Measurements from ENCODE around the gene CABCOCO1. TPM values are rescaled to one million over a fixed set of nuclear protein-coding genes. Genes with fewer than 3 reads are reported as not detected.

CABCOCO1 gene, protein sequence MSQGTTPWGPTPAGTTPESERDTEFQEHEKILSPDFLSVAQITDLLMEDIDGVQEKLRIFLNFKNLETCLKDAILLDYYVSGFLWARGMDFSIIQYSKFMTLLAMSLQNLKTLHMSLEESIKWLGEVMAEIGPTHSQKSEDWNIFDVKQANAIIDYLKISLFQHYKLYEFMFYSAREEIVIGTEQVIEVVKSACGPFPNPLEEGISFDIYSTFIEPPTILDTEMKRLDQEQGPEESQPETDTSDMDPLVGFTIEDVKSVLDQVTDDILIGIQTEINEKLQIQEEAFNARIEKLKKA
- total RNA-seq = not detected

DNA sequence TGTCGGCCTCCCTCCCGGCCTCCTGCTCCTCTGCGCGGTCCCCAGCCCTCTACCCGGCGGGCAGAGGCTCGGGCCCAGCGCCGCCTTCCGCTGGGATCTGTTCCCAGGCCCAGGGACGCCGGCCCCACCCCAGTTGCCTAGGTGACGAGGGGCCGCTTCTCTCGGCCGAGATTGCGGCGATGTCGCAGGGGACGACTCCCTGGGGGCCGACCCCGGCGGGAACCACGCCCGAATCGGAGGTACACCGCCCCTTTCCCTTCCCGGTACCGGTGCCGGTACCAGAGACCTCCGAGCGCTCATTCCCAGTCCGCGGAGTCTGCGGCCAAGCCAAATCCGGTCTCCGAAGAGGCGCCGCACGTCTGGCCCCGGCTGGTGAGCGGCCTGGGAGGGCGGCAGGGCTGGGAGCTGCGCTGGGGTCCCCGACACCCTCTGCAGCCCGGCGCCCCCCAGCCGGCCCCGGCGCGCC lies at the start of gene CABCOCO1:
Gene CABCOCO1, plus strand, starts transcription at position 136 of the 466 bp plus-strand sequence. Its CDS starts 44 bp downstream, at position 180.
- H3K36me3 Mint-ChIP-seq (ENCODE audit: low read depth) = no peaks in the 10 kb centered on the region

DNA sequence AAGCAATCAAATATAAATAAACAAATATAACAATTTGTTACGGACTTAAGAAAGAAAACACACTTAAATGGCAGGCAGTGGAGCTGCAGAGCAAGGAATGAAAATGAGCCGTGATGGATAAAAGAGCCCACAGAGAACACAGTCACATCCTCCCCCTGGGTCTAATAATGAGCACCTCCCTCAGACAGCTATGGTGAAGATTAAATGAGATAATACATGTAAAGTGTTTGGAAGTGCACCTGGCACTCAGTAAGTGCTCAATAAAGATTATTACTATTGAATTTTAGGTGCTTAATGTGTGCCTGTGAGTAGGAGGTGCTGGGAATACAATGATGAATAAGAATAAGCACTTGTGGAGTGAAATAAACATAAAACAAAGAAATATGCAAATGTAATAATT lies 49.1 kb upstream of the CABCOCO1 start:
- no peak for DNase-seq
- Mint-ChIP-seq H3K36me3 (ENCODE audit: low read depth) (no peaks in the 10 kb centered on the region), H3K27ac (no peak overlapping the region), H3K9me3 (no peaks in the 10 kb centered on the region), H3K27me3 (peaks cover 9% of the 10 kb centered on the region), H3K4me3 (no peak overlapping the region), H3K4me1 (no peaks in the 10 kb centered on the region)
- ChIA-PET POLR2A (no interaction called here), CTCF (no interaction called here)

More for the DNA sequence above, at the start of gene CABCOCO1:
- Mint-ChIP-seq H3K27ac (no peak within 1 kb of the TSS), H3K27me3 (peaks cover 33% of the 10 kb centered on the region), H3K9me3 (no peaks in the 10 kb centered on the region), H3K4me3 (no peak within 1 kb of the TSS), H3K4me1 (no peaks in the 10 kb centered on the region)
- ChIA-PET CTCF (no interaction called here), POLR2A (no interaction called here)
- DNase-seq = no peak

DNA sequence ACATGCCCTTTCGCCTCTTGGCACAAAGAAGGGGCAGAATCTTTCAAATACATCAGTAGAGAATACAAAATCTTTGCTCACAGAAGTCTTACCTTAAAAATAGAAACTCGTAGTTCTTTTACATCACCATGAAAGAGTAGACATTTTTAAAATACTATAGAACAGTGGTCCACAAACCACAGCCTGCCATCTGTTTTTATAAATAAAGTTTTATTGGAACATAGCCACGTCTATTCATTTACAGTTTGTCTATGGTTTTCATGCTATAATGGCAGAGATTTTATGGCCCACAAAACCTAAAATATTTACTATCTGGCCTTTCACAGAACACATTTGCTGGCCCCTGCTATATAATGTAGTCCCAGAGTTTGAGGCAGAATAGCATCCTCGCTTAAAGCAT lies 46.1 kb upstream of the CABCOCO1 start:
- ChIA-PET CTCF (no interaction called here), POLR2A (no interaction called here)
- Mint-ChIP-seq H3K4me1 (no peaks in the 10 kb centered on the region), H3K36me3 (ENCODE audit: low read depth) (no peaks in the 10 kb centered on the region), H3K27ac (no peak overlapping the region), H3K4me3 (no peak overlapping the region), H3K9me3 (no peaks in the 10 kb centered on the region), H3K27me3 (peaks cover 9% of the 10 kb centered on the region)
- DNase-seq = no peak

DNA sequence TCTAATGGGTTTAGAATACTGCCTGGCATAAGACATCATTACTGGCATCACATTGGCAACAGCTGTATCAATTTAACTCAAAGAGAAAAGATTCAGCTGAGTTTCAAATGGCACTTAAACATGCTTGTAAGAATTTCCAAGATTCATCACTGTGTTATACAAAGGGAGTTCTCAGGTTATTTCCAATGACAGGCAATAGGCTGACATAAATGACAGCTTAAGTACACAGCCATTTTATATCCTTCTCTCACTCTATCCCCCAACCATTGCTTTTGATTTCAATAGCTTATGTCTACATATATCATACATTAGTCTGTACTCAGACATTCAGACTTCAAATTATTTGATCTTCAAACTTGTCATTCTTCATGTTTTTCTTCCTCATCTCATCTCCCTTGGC lies 45.5 kb upstream of the CABCOCO1 start:
- Mint-ChIP-seq H3K36me3 (ENCODE audit: low read depth) (no peaks in the 10 kb centered on the region), H3K9me3 (no peaks in the 10 kb centered on the region), H3K4me3 (no peak overlapping the region), H3K27ac (no peak overlapping the region), H3K4me1 (no peaks in the 10 kb centered on the region), H3K27me3 (peaks cover 6% of the 10 kb centered on the region)
- DNase-seq = no peak
- POLR2A ChIA-PET = no interaction called here
- CTCF ChIA-PET = no interaction called here

DNA sequence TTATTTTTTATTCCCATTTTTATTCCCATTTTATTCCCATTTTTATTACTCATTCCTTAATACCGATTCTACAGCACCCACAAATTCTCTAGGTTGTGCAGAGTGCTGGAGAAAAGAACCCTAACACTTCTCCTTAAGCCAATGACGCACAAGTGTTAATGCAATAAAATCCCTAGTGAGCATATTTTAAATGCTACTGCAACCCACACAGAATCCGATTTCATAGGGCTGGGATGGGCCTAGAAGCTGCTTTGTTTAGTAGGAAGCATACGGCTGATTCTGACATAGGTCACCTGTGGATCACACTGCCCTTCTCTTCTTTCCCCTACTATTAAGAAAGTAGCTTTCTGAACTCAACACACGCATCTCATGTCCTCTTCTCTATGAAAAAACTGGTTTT lies 45.1 kb upstream of the CABCOCO1 start:
- Mint-ChIP-seq H3K4me3 (no peak overlapping the region), H3K4me1 (no peaks in the 10 kb centered on the region), H3K36me3 (ENCODE audit: low read depth) (no peaks in the 10 kb centered on the region), H3K9me3 (no peaks in the 10 kb centered on the region), H3K27me3 (peaks cover 7% of the 10 kb centered on the region), H3K27ac (no peak overlapping the region)
- POLR2A ChIA-PET = no interaction called here
- CTCF ChIA-PET = no interaction called here
- no peak for DNase-seq

DNA sequence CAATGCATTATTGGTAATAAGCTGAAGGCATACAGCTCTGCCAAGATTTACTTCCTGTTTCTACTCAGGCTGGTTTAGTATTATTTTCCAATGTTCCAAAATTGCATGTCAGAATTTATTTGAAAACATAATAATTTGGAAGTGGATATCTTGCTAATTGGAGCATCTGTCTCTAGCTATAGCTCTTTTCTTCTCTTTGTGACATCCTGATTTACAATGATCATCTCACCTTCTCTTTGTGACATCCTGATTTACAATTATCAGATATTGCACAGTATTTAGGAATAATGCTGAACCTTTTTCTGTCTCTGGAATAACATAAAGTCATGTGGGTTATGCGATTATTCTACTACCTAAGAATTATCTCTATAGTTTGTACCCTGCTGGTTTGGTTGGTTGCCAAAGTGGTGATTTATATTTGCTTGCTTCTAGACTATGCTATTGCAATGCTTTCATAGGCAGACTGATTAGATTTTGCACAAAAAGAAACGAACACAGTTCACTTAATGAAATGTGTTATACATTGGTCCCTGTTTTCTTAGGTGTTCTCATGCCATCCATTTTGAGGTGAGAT lies 44.3 kb upstream of the CABCOCO1 start:
- ChIA-PET POLR2A (no interaction called here), CTCF (no interaction called here)
- Mint-ChIP-seq H3K27me3 (peaks cover 12% of the 10 kb centered on the region), H3K4me1 (no peaks in the 10 kb centered on the region), H3K9me3 (no peaks in the 10 kb centered on the region), H3K27ac (no peak overlapping the region), H3K4me3 (no peak overlapping the region), H3K36me3 (ENCODE audit: low read depth) (no peaks in the 10 kb centered on the region)
- DNase-seq = no peak

DNA sequence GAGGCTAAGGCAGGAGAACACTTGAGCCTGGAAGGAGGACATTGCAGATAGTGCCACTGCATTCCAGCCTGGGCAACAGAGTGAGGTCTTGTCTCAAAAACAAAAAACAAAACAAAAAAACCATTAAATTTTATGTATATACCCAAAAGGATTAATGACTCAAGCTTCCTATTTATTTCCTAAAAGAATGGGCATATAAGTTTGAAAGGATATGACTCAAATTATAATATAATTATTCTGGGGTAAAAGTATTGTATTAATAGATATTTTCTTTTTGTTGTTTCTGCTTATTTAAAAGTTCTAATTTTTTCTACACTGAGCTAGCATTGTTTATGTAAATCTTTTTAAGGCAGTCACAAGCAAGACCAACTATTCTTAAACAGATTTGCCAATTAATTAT lies 42.2 kb upstream of the CABCOCO1 start:
- Mint-ChIP-seq H3K4me1 (no peaks in the 10 kb centered on the region), H3K27me3 (peaks cover 16% of the 10 kb centered on the region), H3K9me3 (no peaks in the 10 kb centered on the region), H3K36me3 (ENCODE audit: low read depth) (no peaks in the 10 kb centered on the region), H3K27ac (no peak overlapping the region), H3K4me3 (no peak overlapping the region)
- no peak for DNase-seq
- ChIA-PET CTCF (no interaction called here), POLR2A (no interaction called here)

DNA sequence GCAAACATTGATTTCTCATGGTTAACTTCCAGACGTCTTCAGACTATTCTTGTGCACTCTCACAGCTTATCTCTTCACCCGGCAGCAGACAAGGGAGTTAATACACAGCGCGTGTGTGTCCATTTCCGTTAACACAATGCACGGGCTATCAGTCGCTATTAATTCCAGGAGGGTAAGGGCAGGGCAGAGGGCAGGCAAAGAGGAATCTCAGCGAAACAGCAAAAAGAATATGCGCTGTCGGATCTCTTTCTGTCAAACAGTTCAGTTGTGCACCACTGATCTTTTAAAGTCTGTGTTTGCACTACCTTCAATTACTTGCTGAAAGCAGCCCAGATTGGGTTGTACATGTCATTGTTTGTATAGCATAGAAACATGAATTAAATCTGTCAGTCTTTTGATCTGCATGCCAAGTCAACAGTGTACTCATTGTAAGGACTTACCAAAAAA lies 41.1 kb upstream of the CABCOCO1 start:
- H3K4me3 Mint-ChIP-seq = no peak overlapping the region
- peaks cover 16% of the 10 kb centered on the region for H3K27me3 Mint-ChIP-seq
- DNase-seq = no peak
- ChIA-PET POLR2A (no interaction called here), CTCF (no interaction called here)
- no peaks in the 10 kb centered on the region for H3K36me3 Mint-ChIP-seq (ENCODE audit: low read depth)
- H3K27ac Mint-ChIP-seq = no peak overlapping the region
- H3K4me1 Mint-ChIP-seq = no peaks in the 10 kb centered on the region
- no peaks in the 10 kb centered on the region for H3K9me3 Mint-ChIP-seq

DNA sequence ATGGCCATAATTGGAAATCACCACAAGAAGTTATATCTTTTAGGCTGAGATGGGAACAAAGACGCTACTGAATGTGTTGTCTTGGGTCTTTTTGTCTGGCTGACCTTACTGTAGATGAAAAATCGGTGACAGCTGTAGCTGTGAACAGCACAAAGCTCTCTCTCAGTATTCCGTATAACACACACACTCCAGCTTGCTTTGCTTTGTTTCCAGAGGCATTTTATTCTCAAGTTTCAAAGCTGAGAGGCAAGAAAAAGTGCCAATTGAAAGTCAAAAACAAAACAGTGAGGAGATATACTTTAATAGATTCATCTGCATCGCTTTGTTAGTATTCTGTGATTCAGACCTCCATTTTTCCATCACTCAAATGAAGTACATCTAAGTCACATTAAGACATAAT lies 39.6 kb upstream of the CABCOCO1 start:
- ChIA-PET CTCF (no interaction called here), POLR2A (no interaction called here)
- H3K4me3 Mint-ChIP-seq = no peak overlapping the region
- no peaks in the 10 kb centered on the region for H3K9me3 Mint-ChIP-seq
- H3K27ac Mint-ChIP-seq = no peak overlapping the region
- H3K27me3 Mint-ChIP-seq = peaks cover 18% of the 10 kb centered on the region
- H3K4me1 Mint-ChIP-seq = no peaks in the 10 kb centered on the region
- no peak for DNase-seq
- H3K36me3 Mint-ChIP-seq (ENCODE audit: low read depth) = no peaks in the 10 kb centered on the region

DNA sequence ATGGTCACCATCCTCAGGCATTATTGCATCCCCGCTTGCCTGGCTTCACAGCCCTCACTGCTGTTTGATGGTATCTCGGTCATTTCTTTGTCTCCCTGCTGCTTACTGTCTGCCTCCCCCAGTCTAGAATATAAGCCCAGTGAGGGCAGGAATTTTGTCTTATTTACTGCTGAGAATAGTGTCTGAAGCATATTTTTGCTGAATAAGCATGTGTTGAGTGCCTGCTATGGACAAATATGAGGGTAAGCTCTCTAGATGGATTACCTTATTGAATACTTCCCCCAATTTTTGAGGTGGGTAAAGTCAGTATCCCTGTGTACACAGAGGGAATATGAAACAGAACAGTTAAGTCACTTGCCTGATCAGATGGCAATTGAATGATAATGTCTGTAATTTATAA lies 36.5 kb upstream of the CABCOCO1 start:
- Mint-ChIP-seq H3K27me3 (peaks cover 17% of the 10 kb centered on the region), H3K27ac (no peak overlapping the region), H3K9me3 (no peaks in the 10 kb centered on the region), H3K4me1 (no peaks in the 10 kb centered on the region), H3K4me3 (no peak overlapping the region), H3K36me3 (ENCODE audit: low read depth) (no peaks in the 10 kb centered on the region)
- ChIA-PET POLR2A (no interaction called here), CTCF (no interaction called here)
- DNase-seq = no peak

DNA sequence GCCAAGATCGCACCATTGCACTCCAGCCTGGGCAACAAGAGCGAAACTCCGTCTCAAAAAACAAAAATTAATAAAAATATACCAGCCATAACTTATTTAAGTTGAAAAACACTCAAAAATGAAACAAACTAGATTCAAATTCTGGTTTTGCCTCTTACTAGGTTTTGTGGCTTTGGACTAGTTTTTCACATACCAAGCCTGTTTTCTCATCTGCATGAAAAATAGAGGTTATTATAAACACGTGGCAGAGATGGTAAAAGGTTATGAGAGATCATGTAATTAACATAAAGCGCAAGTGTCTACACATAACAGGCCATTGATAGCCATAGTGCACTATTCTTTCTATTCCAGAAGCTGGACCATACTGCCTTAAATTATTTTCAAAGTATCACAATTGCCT lies 35.5 kb upstream of the CABCOCO1 start:
- H3K4me1 Mint-ChIP-seq = no peaks in the 10 kb centered on the region
- no peak overlapping the region for H3K4me3 Mint-ChIP-seq
- H3K27me3 Mint-ChIP-seq = peaks cover 13% of the 10 kb centered on the region
- H3K27ac Mint-ChIP-seq = no peak overlapping the region
- H3K9me3 Mint-ChIP-seq = no peaks in the 10 kb centered on the region
- POLR2A ChIA-PET = no interaction called here
- no peaks in the 10 kb centered on the region for H3K36me3 Mint-ChIP-seq (ENCODE audit: low read depth)
- CTCF ChIA-PET = interaction anchor here (0.7 kb wide), 1 partner anchor 218 kb away, joined by 3 read pairs; no protein-coding TSS in a partner anchor
- no peak for DNase-seq

DNA sequence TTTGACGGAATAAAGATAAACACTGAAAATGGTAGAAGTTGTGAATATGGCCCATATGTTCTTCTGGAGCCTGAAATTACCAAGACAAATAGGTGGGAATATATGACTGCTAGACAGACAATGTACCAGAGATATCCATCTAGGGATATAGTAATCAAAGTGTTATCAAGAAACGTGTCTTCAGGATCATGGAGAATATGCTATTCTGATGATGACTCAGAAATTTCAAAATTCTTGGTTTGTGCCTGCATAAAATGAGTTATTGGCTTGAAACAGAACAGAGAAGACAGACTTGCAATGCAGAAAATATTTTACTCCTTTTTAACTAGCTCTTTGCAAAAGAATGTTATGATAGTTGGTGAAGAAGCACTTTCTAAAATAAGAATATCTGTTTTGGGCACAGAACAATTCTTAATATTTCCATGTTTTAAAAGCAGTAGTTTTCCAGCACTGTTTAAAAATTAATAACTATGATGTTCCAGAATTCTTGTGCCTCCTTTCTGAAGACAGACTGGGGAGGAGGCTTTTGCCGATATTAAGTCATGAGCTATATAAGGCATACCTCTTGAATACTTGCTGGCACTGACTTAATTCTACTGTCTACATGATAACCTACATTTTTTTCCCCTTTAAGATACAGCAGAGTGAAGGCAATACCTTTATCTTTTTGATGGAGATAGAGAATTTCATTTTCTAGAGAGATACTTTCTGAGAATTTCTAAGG lies 34.4 kb upstream of the CABCOCO1 start:
- Mint-ChIP-seq H3K36me3 (ENCODE audit: low read depth) (no peaks in the 10 kb centered on the region), H3K9me3 (no peaks in the 10 kb centered on the region), H3K27ac (no peak overlapping the region), H3K4me3 (no peak overlapping the region), H3K4me1 (no peaks in the 10 kb centered on the region), H3K27me3 (peaks cover 7% of the 10 kb centered on the region)
- CTCF ChIA-PET = interaction anchor here (0.7 kb wide), 1 partner anchor 217 kb away, joined by 3 read pairs; no protein-coding TSS in a partner anchor
- no peak for DNase-seq
- POLR2A ChIA-PET = no interaction called here

DNA sequence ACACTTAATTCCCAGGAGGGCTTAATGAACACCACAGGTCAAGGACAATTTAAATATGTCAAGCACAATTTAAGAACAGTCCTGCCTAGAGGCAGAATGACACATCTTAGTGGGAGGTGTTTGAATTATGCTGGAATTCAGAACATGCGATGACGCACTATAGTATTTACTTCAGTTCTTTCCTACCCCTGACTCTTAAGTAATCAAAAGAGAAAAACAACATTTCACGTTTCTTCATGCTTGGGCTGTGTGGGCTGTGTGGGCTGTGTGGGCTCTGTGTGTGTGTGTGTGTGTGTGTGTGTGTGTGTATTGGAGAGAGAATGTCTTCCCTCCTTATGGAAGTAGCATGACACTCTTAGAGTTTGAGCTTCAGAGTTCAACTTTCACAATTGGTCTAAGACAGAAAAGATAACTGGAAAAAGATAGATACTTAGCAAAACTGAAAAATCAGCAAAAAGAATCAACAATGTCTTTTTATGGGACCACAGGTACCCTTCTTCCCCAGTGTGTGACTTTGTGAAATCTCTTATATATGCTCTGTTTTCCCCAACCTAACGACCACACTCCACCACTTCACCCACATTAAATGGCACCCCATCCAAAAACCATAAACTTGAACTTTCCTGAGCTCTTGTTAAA lies 33.7 kb upstream of the CABCOCO1 start:
- POLR2A ChIA-PET = no interaction called here
- H3K36me3 Mint-ChIP-seq (ENCODE audit: low read depth) = no peaks in the 10 kb centered on the region
- H3K4me3 Mint-ChIP-seq = no peak overlapping the region
- no peak for DNase-seq
- H3K9me3 Mint-ChIP-seq = no peaks in the 10 kb centered on the region
- H3K4me1 Mint-ChIP-seq = no peaks in the 10 kb centered on the region
- CTCF ChIA-PET = no interaction called here
- no peak overlapping the region for H3K27ac Mint-ChIP-seq
- H3K27me3 Mint-ChIP-seq = peaks cover 6% of the 10 kb centered on the region
